ACC112 (cell line): ENCODE data around the gene SYP.
"Not testable (repeated sequence)": the region's sequence is repeated elsewhere in the genome, so short reads cannot be mapped to it uniquely, and the experiment has no call there.

ENCODE experiments used
- H2AFZ ChIP-seq: fragments of 200-600 bp; sonication (generic); one replicate; pipeline ENCODE4 v1.6.0; 2017; ENCODE audit warnings: antibody characterized with exemption, low read length; ENCODE audit not compliant: unreplicated experiment
- H3K27ac ChIP-seq: fragments of 200-600 bp; sonication (generic); 2 replicates; pipeline ENCODE4 v1.5.1; 2014; ENCODE audit warnings: low read depth, mild to moderate bottlenecking, antibody characterized with exemption, low read length, moderate library complexity
- H3K27me3 ChIP-seq: fragments of 200-600 bp; sonication (generic); 2 replicates; pipeline ENCODE4 v1.6.1; 2014; ENCODE audit warnings: mild to moderate bottlenecking, antibody characterized with exemption, low read length, moderate library complexity, mixed read lengths; ENCODE audit not compliant: insufficient read depth
- H3K36me3 ChIP-seq: fragments of 200-600 bp; sonication (generic); 2 replicates; pipeline ENCODE4 v1.6.1; 2016; ENCODE audit warnings: mild to moderate bottlenecking, antibody characterized with exemption, low read length, moderate library complexity, mixed read lengths; ENCODE audit not compliant: insufficient read depth
- H3K4me1 ChIP-seq: fragments of 200-600 bp; sonication (generic); one replicate; pipeline ENCODE4 v1.6.1; 2016; ENCODE audit warnings: low read length, mixed read lengths; ENCODE audit not compliant: insufficient read depth, unreplicated experiment, control insufficient read depth
- H3K4me3 ChIP-seq: fragments of 200-600 bp; sonication (generic); 2 replicates; pipeline ENCODE4 v1.5.1; 2014; ENCODE audit warnings: mild to moderate bottlenecking, low read depth, low read length
- H3K79me2 ChIP-seq: fragments of 200-600 bp; sonication (generic); one replicate; pipeline ENCODE4 v1.6.0; 2016; ENCODE audit warnings: low read length; ENCODE audit not compliant: control insufficient read depth, unreplicated experiment, insufficient read depth

The SYP gene

DNA sequence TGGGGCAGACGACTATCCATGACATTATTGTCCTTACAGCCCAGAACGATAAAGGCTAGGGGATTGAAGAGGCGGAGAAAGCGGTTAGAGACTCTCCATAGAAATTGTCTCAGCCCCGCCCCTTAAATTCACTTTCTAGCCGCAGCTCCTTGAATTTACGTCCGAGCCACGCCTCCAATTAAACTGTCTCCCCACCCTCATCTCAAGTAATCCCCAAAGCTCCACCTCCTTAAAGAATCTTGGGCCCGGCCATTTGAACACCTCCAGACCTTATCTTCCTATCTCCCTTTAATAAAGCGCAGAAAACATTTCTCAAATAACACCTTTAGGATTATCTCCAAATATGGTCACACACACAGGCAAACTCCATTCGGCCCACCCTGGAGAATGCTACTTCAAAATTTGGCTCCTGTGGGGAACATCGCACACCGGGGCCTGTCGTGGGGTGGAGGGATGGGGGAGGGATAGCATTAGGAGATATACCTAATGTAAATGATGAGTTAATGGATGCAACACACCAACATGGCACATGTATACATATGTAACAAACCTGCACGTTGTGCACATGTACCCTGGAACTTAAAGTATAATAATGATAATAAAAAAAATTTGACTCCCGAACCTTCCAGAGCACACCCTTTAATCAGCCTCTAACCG lies 44.6 kb downstream of the SYP start:
- H3K4me1 ChIP-seq: no peaks in the 10 kb centered on the region
- no peaks in the 10 kb centered on the region for H3K36me3 ChIP-seq
- H3K4me3 ChIP-seq: peak overlapping the region; percentile 82
- H2AFZ ChIP-seq: peak overlapping the region; percentile 48
- H3K79me2 ChIP-seq: no peaks in the 10 kb centered on the region
- H3K27ac ChIP-seq: peak overlapping the region; percentile 96
- no peaks in the 10 kb centered on the region for H3K27me3 ChIP-seq

DNA sequence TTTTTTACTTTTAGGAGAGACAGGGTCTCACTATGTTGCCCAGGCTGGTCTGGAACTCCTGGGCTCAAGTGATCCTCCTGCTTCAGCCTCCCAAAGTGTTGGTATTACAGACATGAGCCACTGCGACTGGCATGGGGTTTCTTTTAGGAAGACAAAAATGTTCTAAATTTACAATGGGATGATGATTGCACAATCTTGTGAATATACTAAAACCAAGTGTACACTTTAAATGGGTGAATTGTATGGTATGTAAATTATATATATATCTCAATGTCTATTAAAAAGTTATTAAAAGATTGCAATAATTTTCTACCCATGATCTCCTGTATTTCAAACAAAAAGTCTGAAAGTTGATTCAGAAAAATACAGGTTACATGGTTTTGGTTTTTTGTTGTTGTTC lies 46.5 kb downstream of the SYP start:
- H3K27ac ChIP-seq: no peak overlapping the region
- no peaks in the 10 kb centered on the region for H3K27me3 ChIP-seq
- no peaks in the 10 kb centered on the region for H3K79me2 ChIP-seq
- H3K4me1 ChIP-seq: no peaks in the 10 kb centered on the region
- H3K36me3 ChIP-seq: no peaks in the 10 kb centered on the region
- H3K4me3 ChIP-seq: no peak overlapping the region
- no peak overlapping the region for H2AFZ ChIP-seq

DNA sequence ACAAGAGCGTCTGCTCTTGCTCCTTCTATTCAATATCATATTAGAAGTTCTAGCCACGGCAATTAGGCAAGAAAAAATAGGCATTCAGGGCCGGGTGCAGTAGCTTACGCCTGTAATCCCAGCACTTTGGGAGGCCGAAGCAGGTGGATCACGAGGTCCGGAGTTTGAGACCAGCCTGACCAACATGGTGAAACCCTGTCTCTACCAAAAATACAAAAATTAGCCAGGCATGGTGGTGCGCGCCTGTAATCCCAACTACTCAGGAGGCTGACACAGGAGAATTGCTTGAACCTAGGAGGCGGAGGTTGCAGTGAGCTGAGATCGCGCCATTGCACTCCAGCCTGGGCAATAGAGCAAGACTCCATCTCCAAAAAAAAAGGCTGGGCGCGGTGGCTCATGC lies 50.7 kb downstream of the SYP start:
- not testable (repeated sequence) for H3K79me2 ChIP-seq, H2AFZ ChIP-seq, H3K4me1 ChIP-seq, H3K27ac ChIP-seq, H3K36me3 ChIP-seq, H3K4me3 ChIP-seq, H3K27me3 ChIP-seq

DNA sequence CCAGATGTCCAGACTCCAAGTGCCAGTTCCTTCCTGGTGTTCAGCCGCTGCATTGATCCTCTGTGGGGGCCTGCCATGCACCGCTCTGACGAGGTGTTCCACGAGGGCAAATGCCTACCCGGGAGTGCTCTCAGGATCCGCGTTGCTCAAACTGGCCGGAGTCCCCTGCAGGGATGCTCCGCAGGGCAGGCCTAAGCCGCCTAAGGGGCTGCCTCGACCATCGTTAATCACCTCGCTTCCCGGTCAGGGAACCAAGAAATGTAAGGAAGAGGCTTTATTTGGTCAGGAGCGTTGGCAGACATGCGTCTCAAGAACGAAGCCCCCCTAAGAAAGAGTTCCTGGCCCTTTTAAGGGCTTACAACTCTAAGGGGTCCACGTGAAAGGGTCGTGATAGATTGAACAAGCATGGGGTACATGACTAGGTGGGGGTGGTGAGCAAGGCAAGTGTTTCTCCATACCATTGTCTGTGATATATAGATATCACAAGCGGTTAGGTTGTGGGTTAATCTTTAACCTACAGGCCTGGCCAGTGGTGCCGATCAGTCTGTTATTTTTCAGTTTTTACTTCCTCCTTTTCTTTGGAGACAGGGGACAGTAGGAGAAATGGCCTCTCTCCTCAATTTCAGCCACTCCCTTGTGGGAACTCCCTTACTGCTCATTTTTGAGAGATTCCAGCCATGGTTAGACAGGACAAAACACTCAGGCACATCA lies 51.4 kb downstream of the SYP start:
- H3K4me3 ChIP-seq, H3K27me3 ChIP-seq, H3K79me2 ChIP-seq, H3K27ac ChIP-seq, H2AFZ ChIP-seq, H3K36me3 ChIP-seq, H3K4me1 ChIP-seq: not testable (repeated sequence)

DNA sequence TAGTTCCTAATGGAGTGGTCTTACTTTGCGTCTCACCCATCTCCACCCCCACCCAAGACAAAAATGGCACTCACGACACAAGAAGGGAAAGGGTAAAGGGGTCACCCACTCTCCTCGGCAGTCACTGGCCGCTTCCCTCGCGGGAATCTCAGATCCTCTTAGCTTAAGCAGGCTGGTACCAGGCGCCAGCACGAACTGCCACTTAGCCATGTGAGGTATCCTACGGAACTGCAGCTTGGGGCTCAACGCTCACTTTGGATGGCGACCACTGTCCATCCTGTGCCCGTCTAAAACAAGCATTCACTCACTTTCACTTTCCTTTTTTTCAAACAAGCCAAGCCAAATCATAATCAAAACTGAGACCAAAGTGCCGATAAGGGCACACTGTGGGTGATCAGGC lies 52.1 kb downstream of the SYP start:
- no peaks in the 10 kb centered on the region for H3K79me2 ChIP-seq
- H3K4me3 ChIP-seq: no peak overlapping the region
- no peak overlapping the region for H3K27ac ChIP-seq

DNA sequence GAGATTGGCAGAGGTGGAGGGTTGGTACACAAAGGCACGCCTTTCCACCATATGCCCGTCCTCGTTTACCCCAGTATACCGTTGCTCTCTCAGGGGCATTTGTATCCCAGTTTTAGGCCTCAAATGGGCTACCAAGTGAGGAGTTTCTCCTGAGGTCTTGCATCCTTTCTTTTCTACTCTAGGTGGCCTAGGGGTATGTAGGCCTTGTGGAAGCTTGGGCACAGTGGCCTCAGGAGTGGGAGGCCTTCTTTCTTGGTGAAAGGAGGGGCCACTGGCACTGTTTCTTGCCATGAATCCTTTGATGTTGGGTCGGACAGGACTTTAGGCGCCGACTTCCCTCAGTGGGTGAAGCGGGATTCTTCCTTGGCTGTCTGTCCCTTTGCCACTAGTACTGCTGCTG lies 52.7 kb downstream of the SYP start:
- Histone ChIP-seq H3K4me1 (no peaks in the 10 kb centered on the region), H3K27me3 (no peaks in the 10 kb centered on the region), H3K79me2 (no peaks in the 10 kb centered on the region), H3K4me3 (no peak overlapping the region), H2AFZ (no peak overlapping the region), H3K27ac (no peak overlapping the region), H3K36me3 (no peaks in the 10 kb centered on the region)

More for the DNA sequence above, 52.1 kb downstream of the SYP start:
- Histone ChIP-seq H2AFZ (no peak overlapping the region), H3K27me3 (no peaks in the 10 kb centered on the region), H3K4me1 (no peaks in the 10 kb centered on the region), H3K36me3 (no peaks in the 10 kb centered on the region)

DNA sequence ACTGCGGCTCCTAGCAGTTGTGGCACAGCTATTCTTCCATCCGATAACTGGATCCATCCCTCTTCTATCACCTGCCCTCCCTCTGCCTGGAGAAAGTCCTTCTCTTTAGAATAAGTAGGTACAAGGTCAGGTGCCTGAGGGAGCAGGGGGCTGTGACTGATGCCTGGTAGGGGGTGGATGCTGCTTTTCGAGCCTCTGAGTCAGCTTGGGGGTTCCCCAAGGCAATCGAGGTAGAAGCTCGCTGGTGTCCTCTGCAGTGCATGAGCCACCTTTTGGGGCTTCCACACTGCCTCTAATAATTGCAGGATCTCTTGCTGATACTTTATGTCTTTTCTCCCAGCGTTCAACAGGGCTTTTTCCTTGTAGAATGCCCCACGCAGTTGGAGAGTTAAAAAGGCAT lies 56.8 kb downstream of the SYP start:
- not testable (repeated sequence) for H3K27ac ChIP-seq, H3K4me3 ChIP-seq, H3K79me2 ChIP-seq, H3K36me3 ChIP-seq, H2AFZ ChIP-seq, H3K4me1 ChIP-seq, H3K27me3 ChIP-seq

DNA sequence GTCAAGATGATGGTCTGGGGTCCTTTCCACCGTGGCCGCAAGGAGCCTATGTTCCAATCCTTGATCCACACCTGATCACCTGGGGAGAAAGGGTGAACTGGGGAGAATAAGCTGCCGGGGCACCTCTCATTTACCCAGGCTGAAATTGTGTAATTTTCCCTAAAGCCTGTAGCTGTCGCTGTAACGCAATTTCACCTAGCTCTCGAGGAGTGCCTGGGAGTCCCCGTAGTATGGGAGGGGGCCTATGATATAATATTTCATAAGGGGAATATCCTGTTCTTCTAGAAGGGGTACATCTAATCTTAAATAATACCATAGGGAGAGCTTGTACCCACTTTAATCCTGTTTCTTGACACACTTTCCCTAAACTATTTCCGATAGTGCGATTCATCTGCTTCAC lies 57.7 kb downstream of the SYP start:
- H3K27ac ChIP-seq, H3K4me1 ChIP-seq, H3K36me3 ChIP-seq, H3K79me2 ChIP-seq, H2AFZ ChIP-seq, H3K4me3 ChIP-seq, H3K27me3 ChIP-seq: not testable (repeated sequence)

DNA sequence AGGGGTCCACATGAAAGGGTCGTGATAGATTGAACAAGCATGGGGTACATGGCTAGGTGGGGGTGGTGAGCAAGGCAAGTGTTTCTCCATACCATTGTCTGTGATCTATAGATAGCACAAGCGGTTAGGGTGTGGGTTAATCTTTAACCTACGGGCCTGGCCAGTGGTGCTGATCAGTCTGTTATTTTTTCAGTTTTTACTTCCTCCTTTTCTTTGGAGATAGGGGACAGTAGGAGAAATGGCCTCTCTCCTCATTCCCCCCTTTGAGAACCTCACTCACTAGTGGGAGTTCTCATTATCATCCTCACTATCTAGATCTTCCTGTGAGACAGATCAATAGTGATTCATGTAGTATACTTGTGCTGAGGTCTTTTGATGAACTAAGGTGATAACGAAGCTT lies 60.3 kb downstream of the SYP start:
- Histone ChIP-seq H3K27me3 (no peaks in the 10 kb centered on the region), H3K4me1 (no peaks in the 10 kb centered on the region), H3K4me3 (no peak overlapping the region), H3K27ac (no peak overlapping the region), H2AFZ (no peak overlapping the region), H3K36me3 (no peaks in the 10 kb centered on the region), H3K79me2 (no peaks in the 10 kb centered on the region)
